Stimulated activated naive CD8-positive, alpha-beta T cell treated with anti-CD3 and anti-CD28 coated beads, Interleukin-15, Interleukin-2, amounts not matched to agents 100 U/mL and 50 U/mL, for 24 hours (primary cell): ENCODE results near the gene LTV1.

ENCODE experiments used
- ATAC-seq: fragments of 150-1000 bp; cut with Tn5 transposase; one replicate; pipeline ENCODE4 v1.10.0; 2021
- DNase-seq: peaks from one replicate; pipeline ENCODE4 v3.0.0; 2021

The LTV1 gene

DNA sequence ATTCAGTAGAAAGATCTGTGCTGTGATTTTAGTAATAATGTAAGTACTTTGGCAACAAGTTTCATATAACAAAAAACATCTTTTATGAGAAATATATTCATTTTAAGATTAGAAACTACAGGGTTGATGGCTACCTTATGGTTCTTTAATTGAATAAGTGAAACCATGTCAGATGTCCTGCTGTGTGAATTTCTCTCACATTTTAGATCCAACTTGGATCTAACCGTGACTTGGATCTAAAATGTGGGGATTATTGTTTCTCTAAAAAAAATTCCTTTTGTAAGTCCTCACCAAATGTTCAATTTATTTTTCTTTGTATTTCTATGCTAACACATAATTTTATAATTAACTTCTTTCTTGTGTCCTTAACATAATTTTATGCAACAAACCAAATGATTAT, 51.5 kb downstream of the LTV1 start:
- ATAC-seq: no peak
- no peak for DNase-seq

DNA sequence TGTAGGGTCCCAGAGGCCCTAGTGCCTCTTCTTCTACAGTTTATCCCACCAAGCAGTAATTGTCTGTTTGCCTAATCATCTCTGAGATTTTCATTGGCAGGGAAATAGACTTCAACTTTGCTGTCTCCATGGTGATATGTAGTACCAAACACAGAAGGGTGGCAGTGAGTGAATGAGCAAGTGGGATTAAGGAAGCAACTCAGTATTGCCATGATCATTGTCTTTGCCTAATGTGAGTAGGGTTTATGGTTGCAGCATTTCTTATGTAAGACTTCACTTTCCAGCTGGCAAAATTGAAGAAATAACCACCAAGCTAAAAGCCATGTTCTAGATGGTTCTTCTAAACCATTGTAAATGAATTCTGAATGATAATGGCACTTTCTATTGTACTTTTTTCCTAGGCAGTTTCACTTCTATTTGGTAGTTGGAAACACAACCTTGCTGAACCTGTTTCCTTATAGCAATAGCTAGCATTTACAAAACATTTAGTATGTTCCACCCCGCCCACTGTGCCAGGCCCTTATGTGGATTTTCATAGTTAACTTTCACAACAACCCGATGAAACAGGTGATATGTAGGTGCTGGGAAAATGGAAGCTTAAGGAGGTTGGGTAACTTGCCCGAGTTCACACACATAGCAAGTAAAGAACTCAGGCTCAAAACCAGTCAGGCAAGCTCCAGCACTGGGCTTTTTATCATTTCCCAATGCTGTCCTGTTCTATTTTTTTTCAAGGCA, 53.2 kb downstream of the LTV1 start:
- DNase-seq (no peak), ATAC-seq (no peak)

DNA sequence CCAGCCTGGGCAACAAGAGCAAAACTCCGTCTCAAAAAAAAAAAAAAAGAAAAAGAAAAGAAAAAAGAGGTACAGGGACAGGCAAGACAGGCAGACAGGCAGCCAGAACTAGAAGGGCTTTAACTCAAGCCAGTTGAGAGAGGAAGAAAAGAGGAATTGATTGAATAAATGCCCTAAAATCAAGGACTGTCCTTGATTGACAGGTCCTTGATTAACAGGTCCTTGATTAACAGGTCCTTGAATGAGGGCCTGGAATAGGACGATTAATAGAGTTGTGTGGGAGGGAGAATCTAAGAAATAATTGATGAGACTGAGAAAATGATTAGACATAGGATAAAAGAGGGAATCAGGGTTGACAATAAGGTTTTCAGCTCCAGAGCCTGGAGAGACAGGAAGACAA, 57.2 kb downstream of the LTV1 start:
- DNase-seq: no peak
- no peak for ATAC-seq

DNA sequence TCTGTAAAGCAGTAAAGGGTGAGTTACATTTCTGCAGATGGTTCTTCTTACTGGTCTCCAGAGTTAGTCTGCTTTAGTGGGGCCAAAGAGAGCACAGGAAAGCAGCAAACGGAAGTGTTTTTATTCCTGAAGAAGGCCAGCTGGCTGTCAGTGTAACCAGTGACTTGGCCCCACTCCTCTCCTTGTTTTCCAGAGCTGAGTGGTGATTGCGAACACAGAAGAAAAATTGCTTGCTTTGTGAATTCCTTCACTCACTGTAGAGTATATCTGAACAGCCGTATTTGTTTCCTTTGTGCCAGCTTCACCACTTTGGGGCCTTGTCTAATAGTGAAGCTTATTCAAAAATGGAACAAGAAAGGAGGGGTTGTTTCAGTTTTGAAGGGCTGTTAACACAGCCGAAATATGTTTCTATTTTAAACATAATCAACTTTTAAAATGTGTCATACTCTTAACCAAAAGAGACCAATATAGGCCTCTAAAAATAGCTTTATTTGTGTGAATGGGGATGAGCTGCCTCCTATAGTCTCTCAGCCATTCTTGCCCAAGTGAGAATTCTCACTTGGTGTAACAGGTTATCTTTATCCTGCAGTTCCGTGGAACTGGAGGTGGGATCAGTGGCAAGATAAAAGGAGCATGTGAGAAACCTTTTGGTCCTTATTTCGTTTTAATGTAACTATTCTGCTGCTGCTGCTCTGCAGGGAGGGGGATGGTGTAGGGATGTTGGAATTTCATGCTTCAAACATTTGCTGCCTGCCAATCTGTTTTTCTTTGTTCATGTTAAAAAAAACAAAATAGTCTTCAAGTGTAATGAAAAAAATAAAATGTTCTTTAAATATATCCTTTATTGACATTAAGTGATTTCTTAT, 59.0 kb downstream of the LTV1 start:
- ATAC-seq (peak; percentile 71), DNase-seq (no peak)

DNA sequence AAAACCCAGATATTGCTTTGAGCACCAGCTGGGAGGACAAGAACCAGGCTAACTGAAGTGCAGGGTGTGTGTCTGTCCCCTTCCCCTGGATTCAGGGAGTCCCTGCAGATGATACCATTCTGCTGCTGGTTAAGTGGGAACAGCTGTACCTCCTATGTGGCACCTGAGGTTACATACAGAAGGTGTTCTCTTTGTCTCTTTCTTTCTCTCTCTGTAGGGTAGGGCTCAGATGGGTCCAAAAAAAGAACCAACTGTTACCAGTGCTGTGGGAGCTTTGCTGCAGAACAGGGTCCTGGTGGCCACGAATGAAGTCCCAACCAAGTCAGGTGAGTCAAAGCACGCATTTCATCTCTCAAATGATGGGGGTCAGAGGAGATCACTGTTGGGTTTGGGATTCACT, 59.7 kb downstream of the LTV1 start:
- DNase-seq (no peak), ATAC-seq (no peak)

DNA sequence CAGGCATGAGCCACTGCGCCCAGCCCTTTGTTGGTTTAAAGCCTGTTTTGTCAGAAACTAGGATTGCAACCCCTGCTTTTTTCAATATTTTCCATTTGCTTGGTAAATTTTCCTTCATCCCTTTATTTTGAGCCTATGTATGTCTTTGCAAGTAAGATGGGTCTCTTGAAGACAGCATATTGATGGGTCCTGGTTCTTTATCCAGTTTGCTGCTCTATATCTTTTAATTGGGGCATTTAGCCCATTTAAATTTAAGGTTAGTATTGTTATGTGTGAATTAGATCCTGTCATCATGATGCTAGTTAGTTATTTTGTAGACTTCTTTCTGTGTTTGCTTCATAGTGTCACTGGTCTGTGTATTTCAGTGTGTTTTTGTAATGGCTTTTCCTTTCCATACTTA, 67.9 kb downstream of the LTV1 start:
- no peak for DNase-seq
- no peak for ATAC-seq

DNA sequence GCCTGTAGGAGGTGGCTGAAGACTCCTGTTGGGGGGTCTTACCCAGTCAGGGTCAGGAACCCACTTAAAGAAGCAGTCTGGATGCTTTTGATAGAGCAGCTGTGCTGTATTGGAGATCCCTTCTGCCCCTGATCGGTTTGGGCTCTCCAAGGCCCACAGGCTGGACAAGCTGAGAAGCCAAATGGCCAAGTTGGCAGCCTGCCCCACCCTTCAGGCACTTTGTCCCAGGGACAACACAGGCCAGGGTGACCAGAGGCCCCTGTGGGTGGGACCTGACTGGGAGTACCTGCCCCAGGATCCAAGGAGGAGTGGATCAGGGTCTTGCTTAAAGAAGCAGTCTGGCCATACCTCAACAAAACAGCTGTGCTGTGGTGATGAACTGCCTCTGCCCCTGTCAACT, 69.5 kb downstream of the LTV1 start:
- DNase-seq (no peak), ATAC-seq (no peak)
